Measurements from ENCODE around the gene REC8.
A peak's percentile ranks its signal among the peaks of the same experiment; 100 is the strongest.

Gene REC8

DNA sequence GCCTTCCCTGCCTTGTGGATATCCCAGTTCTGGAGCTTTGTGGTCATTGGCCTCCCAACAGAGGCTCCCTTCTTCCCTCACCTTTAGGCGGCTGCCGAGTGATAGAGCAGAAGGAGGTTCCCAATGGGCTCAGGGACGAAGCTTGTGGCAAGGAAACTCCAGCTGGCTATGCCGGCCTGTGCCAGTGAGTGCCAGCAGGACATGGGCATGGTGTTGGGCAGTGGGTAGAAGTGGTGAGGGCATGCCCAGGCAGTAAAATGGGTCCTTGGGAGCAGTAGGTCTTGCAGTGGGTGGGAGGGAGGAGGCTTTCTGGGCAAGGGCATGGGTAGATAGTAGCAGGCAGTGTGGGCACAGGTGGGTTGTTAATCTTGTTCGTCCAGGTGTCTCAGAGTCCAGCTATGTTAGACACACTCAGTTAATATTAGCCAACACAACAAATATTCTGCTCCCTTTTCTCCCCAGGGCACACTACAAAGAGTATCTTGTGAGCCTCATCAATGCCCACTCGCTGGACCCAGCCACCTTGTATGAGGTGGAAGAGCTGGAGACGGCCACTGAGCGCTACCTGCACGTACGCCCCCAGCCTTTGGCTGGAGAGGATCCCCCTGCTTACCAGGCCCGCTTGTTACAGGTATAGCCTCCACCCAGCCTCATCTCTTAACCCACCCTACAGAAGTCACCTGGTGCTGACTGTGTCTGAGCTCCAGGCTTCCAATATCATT, 11.9 kb upstream of the REC8 start:
- TF ChIP-seq GATA3 (IDR thresholded peaks at IDR 0.05; ENCODE audit: low read depth, low read length), result no peak
- no peak for TF ChIP-seq GATA2 (IDR thresholded peaks at IDR 0.05; ENCODE audit: low read depth, low read length)

DNA sequence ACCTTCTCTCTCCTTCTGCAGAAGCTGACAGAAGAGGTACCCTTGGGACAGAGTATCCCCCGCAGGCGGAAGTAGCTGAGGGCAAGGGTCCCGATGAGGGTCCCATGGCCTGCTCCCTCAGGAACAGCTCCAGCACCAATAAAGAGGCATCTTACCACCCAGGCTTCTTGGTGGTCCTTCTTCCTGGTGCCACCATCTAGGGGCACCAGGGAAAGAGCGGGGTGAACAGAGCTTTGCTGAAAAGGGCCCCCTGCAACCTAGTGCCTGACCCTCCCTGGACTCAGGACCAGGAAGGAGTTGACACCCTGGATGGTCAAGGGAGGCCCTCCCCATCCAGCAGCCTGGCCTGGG, 11.4 kb upstream of the REC8 start:
- TF ChIP-seq GATA2 (IDR thresholded peaks at IDR 0.05; ENCODE audit: low read depth, low read length) (no peak), GATA3 (IDR thresholded peaks at IDR 0.05; ENCODE audit: low read depth, low read length) (no peak)

DNA sequence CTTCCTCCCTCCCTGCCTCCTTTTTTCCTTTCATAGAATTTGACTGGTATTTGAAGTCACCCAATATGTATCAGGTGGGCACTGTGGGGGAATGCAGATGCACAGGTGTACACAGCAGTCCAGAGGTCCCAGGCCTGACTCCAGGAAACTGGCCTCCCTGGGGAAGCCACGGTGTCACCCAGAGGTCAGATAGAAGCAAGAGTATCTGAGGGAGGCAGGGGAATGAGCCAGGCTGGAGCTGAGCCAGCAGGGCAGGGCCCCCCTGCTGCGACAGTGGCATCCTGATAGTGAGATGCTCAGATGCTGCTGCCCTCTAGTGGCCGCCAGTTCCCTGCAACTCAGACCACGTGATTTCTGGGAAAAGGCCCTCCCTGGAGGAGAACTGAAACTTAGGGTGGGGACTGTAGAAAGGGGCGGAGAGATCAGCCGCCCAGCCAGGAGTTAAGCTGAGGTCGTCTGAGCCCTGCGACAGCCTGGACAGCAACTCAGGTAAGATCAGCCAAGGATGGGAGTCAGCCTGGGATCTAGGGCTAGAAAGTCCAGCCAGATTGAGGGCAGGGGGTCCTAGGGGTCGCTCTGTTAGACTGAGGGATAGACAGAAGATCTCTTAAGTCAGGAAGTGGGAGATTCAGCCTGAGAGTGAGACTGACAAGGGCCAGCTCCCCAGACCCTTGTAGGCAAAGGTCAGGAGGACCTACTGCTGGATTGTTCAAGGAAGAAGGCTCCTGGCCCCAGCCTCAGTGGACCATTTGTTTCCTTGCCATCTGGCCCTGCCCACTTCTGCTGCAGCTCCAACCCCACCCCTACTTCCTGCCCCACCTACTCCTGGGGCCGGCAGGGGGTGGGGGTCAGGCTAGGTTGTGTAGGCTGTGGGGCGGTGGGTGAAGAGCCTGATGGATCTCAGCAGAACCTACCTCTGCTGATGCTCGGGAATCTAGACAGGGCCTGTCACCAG, 10.8 kb upstream of the REC8 start, which contains the start of gene IRF9:
TSS of gene IRF9 (plus strand) at position 416 of the 955 bp plus-strand sequence. CDS start 880 bp downstream, outside the sequence.
- TF ChIP-seq GATA3 (IDR thresholded peaks at IDR 0.05; ENCODE audit: low read depth, low read length) (no peak), GATA2 (IDR thresholded peaks at IDR 0.05; ENCODE audit: low read depth, low read length) (peak; percentile 42)

DNA sequence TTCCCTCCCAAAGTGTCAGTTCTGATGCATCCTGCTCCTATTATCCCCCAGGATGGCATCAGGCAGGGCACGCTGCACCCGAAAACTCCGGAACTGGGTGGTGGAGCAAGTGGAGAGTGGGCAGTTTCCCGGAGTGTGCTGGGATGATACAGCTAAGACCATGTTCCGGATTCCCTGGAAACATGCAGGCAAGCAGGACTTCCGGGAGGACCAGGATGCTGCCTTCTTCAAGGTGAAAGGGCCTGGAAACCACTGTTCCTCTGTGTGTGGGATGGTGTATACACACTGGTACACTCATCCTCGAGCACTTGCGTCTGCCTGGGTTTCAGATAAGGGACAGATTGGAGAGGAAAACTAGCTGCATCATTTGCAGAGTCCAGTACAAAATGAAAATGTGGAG, 9.8 kb upstream of the REC8 start:
- TF ChIP-seq GATA2 (IDR thresholded peaks at IDR 0.05; ENCODE audit: low read depth, low read length), result no peak
- no peak for TF ChIP-seq GATA3 (IDR thresholded peaks at IDR 0.05; ENCODE audit: low read depth, low read length)

DNA sequence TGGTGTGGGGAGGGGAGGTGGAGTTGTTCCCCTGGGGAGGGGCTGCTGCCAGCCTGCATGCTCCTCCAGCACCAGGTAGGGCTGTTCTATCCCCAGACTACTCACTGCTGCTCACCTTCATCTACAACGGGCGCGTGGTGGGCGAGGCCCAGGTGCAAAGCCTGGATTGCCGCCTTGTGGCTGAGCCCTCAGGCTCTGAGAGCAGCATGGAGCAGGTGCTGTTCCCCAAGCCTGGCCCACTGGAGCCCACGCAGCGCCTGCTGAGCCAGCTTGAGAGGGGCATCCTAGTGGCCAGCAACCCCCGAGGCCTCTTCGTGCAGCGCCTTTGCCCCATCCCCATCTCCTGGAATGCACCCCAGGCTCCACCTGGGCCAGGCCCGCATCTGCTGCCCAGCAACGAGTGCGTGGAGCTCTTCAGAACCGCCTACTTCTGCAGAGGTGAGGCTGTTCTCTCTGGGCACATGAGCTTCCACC, 7.3 kb upstream of the REC8 start:
- TF ChIP-seq GATA2 (IDR thresholded peaks at IDR 0.05; ENCODE audit: low read depth, low read length) (no peak), GATA3 (IDR thresholded peaks at IDR 0.05; ENCODE audit: low read depth, low read length) (no peak)

DNA sequence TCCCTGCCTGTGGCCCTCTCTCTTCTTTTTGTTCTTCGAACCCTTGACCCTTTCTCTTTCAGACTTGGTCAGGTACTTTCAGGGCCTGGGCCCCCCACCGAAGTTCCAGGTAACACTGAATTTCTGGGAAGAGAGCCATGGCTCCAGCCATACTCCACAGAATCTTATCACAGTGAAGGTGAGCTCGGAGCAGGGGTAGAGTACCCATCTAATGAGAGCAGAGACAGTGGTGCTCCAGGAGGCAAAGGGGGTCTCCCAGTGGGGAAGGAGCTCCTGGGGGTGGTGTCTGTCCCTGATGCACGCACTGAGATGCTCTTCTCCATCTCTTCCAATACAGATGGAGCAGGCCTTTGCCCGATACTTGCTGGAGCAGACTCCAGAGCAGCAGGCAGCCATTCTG, 6.1 kb upstream of the REC8 start:
- TF ChIP-seq GATA3 (IDR thresholded peaks at IDR 0.05; ENCODE audit: low read depth, low read length), result no peak
- TF ChIP-seq GATA2 (IDR thresholded peaks at IDR 0.05; ENCODE audit: low read depth, low read length), result no peak

DNA sequence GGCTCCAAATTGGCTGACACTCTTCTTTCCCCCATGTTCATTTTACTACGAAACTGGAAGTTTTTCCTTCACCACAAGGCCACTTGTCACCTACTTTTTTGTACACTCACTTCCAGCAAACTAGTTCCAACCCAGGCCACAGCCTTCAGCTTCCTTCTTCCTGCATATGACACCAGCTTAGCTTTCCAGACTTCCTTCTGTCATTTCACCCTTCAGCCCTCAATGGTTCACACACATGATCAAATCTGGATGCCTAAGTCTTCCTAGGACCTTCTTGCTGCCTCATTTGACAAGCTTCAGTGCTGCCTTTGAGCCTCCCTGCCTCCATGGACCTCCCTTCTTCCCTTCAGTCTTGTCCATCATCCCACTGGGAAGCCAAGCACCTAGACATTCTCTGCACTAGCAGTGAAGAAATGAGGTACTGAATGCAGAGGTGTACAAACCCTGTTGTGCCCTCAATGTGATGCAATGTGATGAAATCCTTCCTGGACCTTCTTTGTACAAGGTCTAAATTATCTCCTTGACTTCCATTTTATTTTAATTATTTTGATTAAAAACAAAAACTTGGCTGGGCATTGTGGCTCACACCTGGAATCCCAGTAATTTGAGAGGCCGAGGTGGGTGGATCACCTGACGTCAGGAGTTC, 4.3 kb upstream of the REC8 start:
- TF ChIP-seq GATA3 (IDR thresholded peaks at IDR 0.05; ENCODE audit: low read depth, low read length) (no peak), GATA2 (IDR thresholded peaks at IDR 0.05; ENCODE audit: low read depth, low read length) (no peak)

DNA sequence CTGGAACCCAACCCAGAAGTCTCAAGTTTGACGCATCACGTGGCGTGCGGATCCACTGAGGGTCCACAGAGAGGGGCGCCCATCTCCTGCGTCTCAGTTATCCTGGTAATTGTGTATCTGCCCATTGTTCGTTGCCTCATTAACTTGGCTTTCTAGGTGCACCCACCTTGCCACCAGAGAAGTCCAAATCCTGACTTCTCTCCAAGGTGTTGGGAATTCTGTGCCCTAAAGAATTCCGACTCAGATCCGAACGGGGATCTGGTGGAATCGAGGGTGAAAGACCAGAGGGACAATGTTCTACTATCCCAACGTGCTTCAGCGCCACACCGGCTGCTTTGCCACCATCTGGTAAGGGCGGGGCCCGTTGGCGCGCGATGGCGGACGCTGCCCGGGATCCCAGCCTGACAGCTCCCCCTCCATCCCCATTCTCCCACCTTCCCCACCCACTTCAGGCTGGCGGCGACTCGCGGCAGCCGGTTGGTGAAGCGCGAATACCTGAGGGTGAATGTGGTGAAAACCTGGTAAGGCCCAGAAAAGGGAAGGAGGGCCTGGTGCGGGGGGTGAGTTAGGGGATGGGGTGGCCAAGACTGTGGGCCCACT, 481 bp downstream of the REC8 start:
- TF ChIP-seq GATA3 (IDR thresholded peaks at IDR 0.05; ENCODE audit: low read depth, low read length), result no peak
- TF ChIP-seq GATA2 (IDR thresholded peaks at IDR 0.05; ENCODE audit: low read depth, low read length), result no peak

DNA sequence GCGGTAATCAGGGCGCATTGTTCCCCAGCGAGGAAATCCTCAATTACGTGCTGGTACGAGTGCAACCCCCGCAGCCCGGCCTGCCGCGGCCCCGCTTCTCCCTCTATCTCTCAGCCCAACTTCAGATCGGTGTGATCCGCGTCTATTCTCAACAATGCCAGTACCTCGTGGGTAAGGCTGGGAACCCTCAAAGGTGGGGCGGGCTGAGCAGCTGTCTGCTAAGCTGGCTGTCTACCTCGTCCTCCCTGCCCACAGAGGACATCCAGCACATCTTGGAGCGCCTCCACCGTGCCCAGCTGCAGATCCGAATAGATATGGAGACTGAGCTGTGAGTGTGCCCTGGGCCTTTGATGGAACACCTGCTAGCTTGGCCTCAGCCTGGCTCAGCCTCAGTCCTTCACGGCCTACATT, 996 bp downstream of the REC8 start:
- TF ChIP-seq GATA3 (IDR thresholded peaks at IDR 0.05; ENCODE audit: low read depth, low read length) (no peak), GATA2 (IDR thresholded peaks at IDR 0.05; ENCODE audit: low read depth, low read length) (peak; percentile 50)

DNA sequence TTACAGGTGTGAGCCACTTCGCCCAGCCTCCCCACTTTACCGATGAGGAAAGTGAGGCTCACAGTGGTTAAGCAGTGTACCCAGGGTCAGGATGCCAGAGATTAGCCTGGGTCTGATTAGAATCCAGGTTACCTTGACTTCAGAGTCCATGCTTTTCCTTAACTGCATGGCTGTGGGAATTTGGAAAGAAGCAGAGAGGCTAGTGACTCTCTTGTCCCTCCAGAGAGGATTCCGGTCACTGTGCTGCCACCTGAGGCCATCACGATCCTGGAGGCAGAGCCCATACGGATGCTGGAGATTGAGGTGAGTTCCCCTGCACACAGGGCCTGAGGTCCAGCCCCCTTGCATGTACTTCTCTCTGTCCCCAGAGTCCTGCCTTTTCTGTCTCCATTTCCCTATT, 4.7 kb downstream of the REC8 start:
- TF ChIP-seq GATA2 (IDR thresholded peaks at IDR 0.05; ENCODE audit: low read depth, low read length), result no peak
- TF ChIP-seq GATA3 (IDR thresholded peaks at IDR 0.05; ENCODE audit: low read depth, low read length), result no peak

DNA sequence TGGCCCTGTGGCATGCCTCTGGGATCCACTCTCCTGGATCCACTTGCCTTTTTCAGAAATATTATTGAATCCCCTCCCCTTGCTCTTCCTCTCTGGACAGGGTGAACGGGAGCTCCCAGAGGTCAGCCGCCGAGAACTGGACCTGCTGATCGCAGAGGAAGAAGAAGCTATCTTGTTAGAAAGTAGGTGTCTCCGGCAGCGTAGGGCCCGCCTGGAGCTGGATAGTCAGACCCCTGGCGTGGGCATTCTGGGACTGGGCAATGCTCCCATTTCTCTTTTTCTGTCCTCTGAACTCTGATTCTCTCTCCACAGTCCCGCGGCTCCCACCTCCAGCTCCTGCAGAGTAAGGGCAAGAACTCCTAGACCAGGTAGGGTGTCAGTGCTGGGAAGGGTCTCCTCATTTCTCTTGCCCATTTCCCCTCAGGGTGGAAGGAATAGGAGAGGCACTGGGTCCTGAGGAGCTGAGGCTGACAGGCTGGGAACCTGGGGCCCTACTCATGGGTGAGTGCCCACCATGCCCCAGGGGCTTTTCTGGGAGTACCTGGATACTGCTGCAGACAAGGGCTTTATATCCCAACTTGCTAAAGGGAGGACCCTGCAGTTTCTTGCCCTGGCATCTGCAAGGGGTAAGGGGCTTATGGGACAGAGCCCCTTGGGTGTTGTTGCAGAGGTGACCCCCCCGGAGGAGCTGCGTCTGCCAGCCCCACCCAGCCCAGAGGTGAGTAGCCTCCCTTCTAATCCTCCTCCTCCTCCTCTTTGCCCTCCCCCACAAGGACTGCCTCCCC, 5.4 kb downstream of the REC8 start:
- TF ChIP-seq GATA2 (IDR thresholded peaks at IDR 0.05; ENCODE audit: low read depth, low read length), result no peak
- no peak for TF ChIP-seq GATA3 (IDR thresholded peaks at IDR 0.05; ENCODE audit: low read depth, low read length)

DNA sequence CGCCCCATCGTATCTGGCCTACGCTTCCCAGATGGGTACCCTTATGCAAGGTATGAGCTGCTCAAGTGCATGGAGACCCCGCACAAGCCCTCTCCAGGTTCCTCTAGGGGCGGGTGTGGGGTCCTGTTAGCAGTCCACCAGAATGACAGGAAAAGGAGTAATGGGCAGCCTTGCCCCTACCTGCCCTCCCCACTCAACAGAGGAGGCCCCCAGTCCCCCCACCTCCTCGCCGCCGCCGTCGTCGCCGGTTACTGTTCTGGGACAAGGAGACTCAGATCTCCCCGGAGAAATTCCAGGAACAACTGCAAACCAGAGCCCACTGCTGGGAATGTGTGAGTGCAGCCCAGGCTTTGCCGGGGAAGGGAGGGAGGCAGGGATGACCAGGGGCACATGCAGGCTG, 6.0 kb downstream of the REC8 start:
- TF ChIP-seq GATA2 (IDR thresholded peaks at IDR 0.05; ENCODE audit: low read depth, low read length), result no peak
- no peak for TF ChIP-seq GATA3 (IDR thresholded peaks at IDR 0.05; ENCODE audit: low read depth, low read length)

Measured in SH-SY5Y (cell line).